H1 (cell line): Measurements from ENCODE around the gene HDAC3.

Experiments
- CTCF ChIP-seq, 3 experiments: IDR thresholded peaks; 1 replicate in 2 of 3; 2 replicates in 1 of 3; pipeline versions ENCODE4 v1.5.1 to v1.6.1; 2011; ENCODE audit warnings: low read length in 3 of 3, mild to moderate bottlenecking in 3 of 3, inconsistent platforms in 2 of 3, low read depth in 1 of 3, moderate library complexity in 1 of 3; ENCODE audit not compliant: insufficient read depth in 1 of 3; ENCODE audit errors: control extremely low read depth in 1 of 3
- EZH2 ChIP-seq: fragments of 200-600 bp; sonication (generic); IDR thresholded peaks from 2 replicates; pipeline ENCODE4 v1.7.1; 2012; ENCODE audit warnings: low read depth, mild to moderate bottlenecking, moderate library complexity, low read length, inconsistent platforms; ENCODE audit not compliant: severe bottlenecking
- HDAC6 ChIP-seq: IDR thresholded peaks from one replicate; pipeline ENCODE4 v1.7.1; 2012; ENCODE audit warnings: low read depth, mild to moderate bottlenecking, inconsistent platforms, low read length, moderate library complexity
- RNF2 ChIP-seq: fragments of 200-900, 300-1000 bp; sonication (generic); IDR thresholded peaks from 2 replicates; pipeline ENCODE4 v1.7.1; 2016; ENCODE audit warnings: borderline replicate concordance, low read depth, mild to moderate bottlenecking, antibody characterized with exemption, low read length; ENCODE audit not compliant: poor library complexity, severe bottlenecking; ENCODE audit errors: missing control alignments
- USF2 ChIP-seq: IDR thresholded peaks from 2 replicates; pipeline ENCODE4 v1.6.1; 2011; ENCODE audit warnings: low read length, improper control_type of control experiment

- no peak for TF ChIP-seq RNF2
- TF ChIP-seq HDAC6 = no peak
- TF ChIP-seq CTCF (IDR thresholded peaks at IDR 0.05; ENCODE audit: control extremely low read depth in 1 of 3, insufficient read depth in 1 of 3, low read depth in 1 of 3, low read length in 3 of 3) = peak; percentile 91 to 96 (median 91)
- TF ChIP-seq USF2 = no peak
- no peak for TF ChIP-seq EZH2
These were observed 28.2 kb upstream of the HDAC3 start for GRCh38 chr5:141664733-141665461.
